GM12873 (cell line): Measurements from ENCODE around the gene OLFM2.

Source experiments
- TF ChIP-seq, protein P1 (sequence below): IDR thresholded peaks from 2 replicates; pipeline ENCODE4 v1.5.1; 2012; ENCODE audit warnings: low read depth, mild to moderate bottlenecking, moderate library complexity, low read length, control low read depth; ENCODE audit not compliant: insufficient read depth; ENCODE audit errors: missing control alignments

OLFM2 gene

GRCh38 chr19:9931629-9932028 lies 4.7 kb downstream of the OLFM2 start:
- TF ChIP-seq, protein P1, sequence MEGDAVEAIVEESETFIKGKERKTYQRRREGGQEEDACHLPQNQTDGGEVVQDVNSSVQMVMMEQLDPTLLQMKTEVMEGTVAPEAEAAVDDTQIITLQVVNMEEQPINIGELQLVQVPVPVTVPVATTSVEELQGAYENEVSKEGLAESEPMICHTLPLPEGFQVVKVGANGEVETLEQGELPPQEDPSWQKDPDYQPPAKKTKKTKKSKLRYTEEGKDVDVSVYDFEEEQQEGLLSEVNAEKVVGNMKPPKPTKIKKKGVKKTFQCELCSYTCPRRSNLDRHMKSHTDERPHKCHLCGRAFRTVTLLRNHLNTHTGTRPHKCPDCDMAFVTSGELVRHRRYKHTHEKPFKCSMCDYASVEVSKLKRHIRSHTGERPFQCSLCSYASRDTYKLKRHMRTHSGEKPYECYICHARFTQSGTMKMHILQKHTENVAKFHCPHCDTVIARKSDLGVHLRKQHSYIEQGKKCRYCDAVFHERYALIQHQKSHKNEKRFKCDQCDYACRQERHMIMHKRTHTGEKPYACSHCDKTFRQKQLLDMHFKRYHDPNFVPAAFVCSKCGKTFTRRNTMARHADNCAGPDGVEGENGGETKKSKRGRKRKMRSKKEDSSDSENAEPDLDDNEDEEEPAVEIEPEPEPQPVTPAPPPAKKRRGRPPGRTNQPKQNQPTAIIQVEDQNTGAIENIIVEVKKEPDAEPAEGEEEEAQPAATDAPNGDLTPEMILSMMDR = no peak

DNA sequence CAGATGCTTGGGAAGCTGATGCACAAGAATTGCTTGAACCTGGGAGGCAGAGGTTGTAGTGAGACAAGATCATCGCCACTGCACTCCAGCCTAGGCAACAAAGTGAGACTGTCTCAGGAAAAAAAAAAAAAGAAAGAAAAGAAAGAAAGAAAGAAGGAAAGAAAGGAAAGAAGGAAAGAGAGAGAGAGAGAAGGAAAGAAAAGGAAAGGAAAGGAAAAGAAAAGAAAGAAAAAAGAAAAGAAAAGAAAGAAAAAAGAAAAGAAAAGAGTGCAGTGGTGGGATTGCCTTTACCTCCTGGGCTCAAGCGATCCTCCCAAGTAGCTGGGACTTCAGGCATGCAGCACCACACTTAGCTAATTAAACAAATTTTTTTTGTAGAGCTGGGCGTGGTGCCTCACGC lies 12.9 kb downstream of the OLFM2 start:
- TF ChIP-seq, protein P1 = no peak

DNA sequence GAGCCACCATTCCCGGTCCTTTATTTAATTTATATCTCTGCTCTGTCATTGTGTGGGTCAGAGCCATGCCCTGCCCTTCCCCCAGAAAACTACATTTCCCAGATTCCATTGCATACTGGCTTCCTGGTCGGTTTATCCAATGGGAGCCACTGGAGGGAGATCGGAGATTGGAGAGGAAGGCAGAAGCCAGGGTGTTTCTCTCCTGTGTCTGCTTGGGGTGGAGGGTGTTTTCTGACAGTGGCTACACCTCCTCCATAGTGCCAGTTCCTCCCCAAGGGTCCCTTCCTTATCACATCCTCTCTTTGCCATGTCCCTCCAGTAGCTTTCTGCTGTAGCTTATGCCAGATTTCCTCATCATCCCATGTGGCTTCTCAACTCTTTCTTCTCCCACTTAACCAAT lies 19.0 kb downstream of the OLFM2 start:
- TF ChIP-seq, protein P1 = no peak

- TF ChIP-seq, protein P1 = no peak
These were observed 19.6 kb downstream of the OLFM2 start for GRCh38 chr19:9916719-9917118.

DNA sequence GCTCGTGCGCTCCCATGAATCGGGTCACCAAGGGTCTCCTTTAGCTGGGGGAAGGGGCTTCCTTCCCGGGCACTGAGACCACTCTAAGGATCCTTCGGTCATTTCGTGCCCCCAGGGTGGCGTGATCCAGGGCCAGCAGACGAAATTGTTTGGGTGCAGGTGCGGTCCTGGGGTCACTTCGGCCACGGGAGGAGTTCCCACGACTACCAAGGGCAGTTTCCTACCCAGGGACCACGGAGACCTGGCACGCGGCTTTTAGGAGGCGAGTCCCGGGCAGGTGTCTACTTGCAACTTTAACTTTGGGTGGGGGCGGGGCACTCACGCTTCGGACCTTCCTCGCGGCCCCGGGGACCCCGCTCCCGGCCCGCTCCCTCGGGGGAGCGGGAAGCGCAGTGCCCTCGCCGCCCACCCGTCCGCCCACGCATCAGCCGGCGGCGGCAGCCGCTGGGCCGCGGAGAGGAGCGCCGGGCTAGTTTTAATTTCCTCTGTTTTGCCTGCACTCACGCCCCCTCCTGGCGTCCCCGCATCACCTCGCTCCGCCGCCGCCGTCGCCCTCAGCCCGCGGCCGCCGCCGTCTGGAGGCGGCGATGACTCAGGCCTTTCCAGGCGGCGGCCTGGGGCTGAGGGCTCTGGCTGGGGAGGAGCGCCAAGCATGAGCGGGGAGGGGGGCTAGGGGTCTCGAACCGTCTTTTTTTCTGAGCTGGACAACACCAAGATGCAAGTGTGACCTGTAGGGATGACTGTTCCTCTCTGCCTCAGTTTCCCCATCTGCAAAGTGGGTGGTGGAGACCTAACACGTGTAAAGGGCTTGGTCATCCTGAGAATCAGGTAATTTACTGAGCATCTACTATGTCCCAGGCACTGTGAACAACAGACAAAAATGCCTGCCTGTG lies 21.8 kb downstream of the OLFM2 start:
- TF ChIP-seq, protein P1 = peak; percentile 58

- TF ChIP-seq, protein P1 = no peak
These were observed 22.4 kb downstream of the OLFM2 start for GRCh38 chr19:9914001-9914314.

DNA sequence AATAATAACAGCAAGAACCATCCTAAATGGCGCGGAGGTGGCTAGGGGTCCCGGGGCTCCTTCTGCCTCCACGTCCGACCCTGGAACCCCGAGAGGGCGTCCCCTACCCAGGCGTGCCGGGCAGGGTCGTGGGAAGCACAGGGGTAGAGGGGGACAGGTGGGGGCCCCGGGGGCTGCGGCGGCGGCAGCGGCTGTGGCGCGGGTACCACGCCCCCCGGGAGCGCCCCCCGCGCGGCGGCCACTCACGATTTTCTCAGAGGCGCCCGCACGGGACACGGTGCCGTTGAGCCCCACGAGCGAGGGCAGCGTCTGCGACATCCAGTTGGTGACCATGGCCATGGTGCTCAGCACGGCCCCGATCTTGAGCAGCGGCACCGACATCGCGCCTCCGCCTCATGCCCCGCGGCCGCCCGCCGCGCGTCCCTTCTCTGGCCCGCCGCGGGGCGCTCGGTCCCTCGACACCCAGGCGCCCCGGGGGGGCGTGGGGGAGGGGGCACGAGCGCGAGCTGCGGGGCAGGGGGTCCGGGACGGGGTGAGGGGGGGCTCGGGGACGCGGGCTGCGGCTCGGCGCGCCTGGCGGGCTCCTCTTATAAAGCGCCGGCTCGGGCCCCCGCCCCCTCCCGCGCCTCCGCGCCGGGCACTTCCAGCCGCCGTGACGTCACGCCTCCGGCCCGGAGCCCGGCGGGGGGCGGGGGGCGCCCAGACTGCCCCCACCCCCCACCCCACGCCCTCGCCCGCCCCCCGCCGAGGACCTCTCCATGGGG lies 22.9 kb downstream of the OLFM2 start:
- TF ChIP-seq, protein P1 = no peak
